Heart left ventricle (tissue), 16 donors: ENCODE results near the gene PCSK2. TPM values are rescaled to one million over a fixed set of nuclear protein-coding genes. Genes with fewer than 3 reads are reported as not detected.

Source experiments
- ATAC-seq, 4 donors: fragments of 200-7000 bp; cut with Tn5 transposase; one replicate each; pipeline ENCODE4 v1.9.1; 2020 to 2022; ENCODE audit warnings: moderate library complexity in 4 of 4, mild to moderate bottlenecking in 3 of 4, moderate number of reproducible peaks in 1 of 4
- DNase-seq, 5 donors: peaks; one replicate each; pipeline ENCODE4 v3.0.0-alpha.2; 2020
- H3K27ac ChIP-seq, 12 donors: fragments of 200-600 bp; sonication (generic) in 4 of 12; one replicate each; pipeline versions ENCODE4 v1.5.0 to v1.8.0; 2016 to 2022; ENCODE audit warnings: mild to moderate bottlenecking in 2 of 12
- H3K27me3 ChIP-seq, 9 donors: fragments of 200-600 bp; sonication (generic) in 2 of 9; one replicate each; pipeline versions ENCODE4 v1.5.1 to v1.8.0; 2016 to 2022; ENCODE audit warnings: mild to moderate bottlenecking in 3 of 9
- H3K36me3 ChIP-seq, 9 donors: fragments of 200-600 bp; sonication (generic) in 2 of 9; one replicate each; pipeline versions ENCODE4 v1.5.0 to v1.8.0; 2018 to 2022; ENCODE audit warnings: mild to moderate bottlenecking in 2 of 9
- H3K4me1 ChIP-seq, 12 donors: fragments of 200-600 bp; sonication (generic) in 4 of 12; one replicate each; pipeline versions ENCODE4 v1.5.0 to v1.8.0; 2016 to 2022; ENCODE audit warnings: mild to moderate bottlenecking in 3 of 12
- H3K4me3 ChIP-seq, 12 donors: fragments of 200-600 bp; sonication (generic) in 4 of 12; one replicate each; pipeline versions ENCODE4 v1.5.0 to v1.8.0; 2017 to 2022; ENCODE audit warnings: mild to moderate bottlenecking in 9 of 12, moderate library complexity in 4 of 12
- H3K9me3 ChIP-seq, 12 donors: fragments of 200-600 bp; sonication (generic) in 4 of 12; one replicate each; pipeline versions ENCODE4 v1.5.0 to v1.8.0; 2016 to 2022; ENCODE audit warnings: mild to moderate bottlenecking in 1 of 12
- CTCF ChIP-seq, 12 donors: fragments of 200-600 bp; sonication (generic) in 4 of 12; IDR thresholded peaks; one replicate each; pipeline versions ENCODE4 v1.5.0 to v1.8.0; 2018 to 2022; ENCODE audit warnings: antibody characterized with exemption in 12 of 12, mild to moderate bottlenecking in 5 of 12
- POLR2A ChIP-seq, 2 donors: fragments of 450-650 bp; IDR thresholded peaks; one replicate each; pipeline ENCODE4 v1.6.1; 2017; ENCODE audit warnings: antibody characterized with exemption in 2 of 2, mild to moderate bottlenecking in 2 of 2, moderate library complexity in 2 of 2
- WGBS, 4 donors: extraction: QIAGEN DNeasy Blood & Tissue Kit in 2 of 4; methylation state at CpG; one replicate each; pipeline versions ENCODE4 v1.1.5 to v1.1.7; 2013 to 2018; 5-methylcytosine and 5-hydroxymethylcytosine counted together
- intact Hi-C, 10 donors: fragments of 100-400 bp; cut with DNase I; formaldehyde crosslinking; loops; one replicate each; pipeline versions ENCODE4 v1.11.1 to v1.14.2; 2022
- polyA plus RNA-seq, 2 donors: library from polyadenylated mRNA; stranded (reverse); fragments of 200-250 nt; gene quantifications; one replicate each; pipeline ENCODE4 v1.2.3, GENCODE V29; 2013
- total RNA-seq, 9 donors: library from RNA; depleted of rRNA in 2 of 9; stranded (reverse); fragments of >200 nt in 2 of 9; fragmentation: NEBNext Ultra II Directional in 3 of 9; extraction: Animal tissue kit (Norgen Biotek cat#: 25700) in 3 of 9; gene quantifications; one replicate each; pipeline versions ENCODE4 v1.1.0 to v1.2.4, GENCODE V29; 2016 to 2023
- donor health status: ischemic (EF 13 %, LVEDD 7.1; RV severe dilation, severe dysfunction).
- donor health status: healthy with polysubstance abuse.
- donor health status: DM: no; HTN: yes; CAD: no.
- donor health status: DM: no; HTN: no; CAD: no.
- donor health status: ischemic (EF 25% LVEDD 6.9; RV normal size, moderate dysfunction).
- donor health status: ischemic (EF 25% LVEDD 5.7; RV mildly dilated, moderate dysfunction).
- donor health status: healthy.
- donor health status: DM: yes; HTN: yes; CAD: no.
- donor health status: ischemic (EF 35%, LVEDD 5.7; RV mildly dilated, moderate dysfunction).
- donor health status: nonischemic (EF 11% LVEDD 7.7; RV severe dilation, severe dysfunction).
- donor health status: DM: yes; HTN: yes; CAD: no.
- donor health status: PGD.
- donor health status: ischemic (EF 29% LVEDD 5.4; RV normal size, mild dysfunction).
- donor health status: nonischemic (EF 23%, LVEDD 6.1; RV moderate dilation, normal function).

The PCSK2 gene
- total and polyA plus RNA-seq, 11 donors, result 0.11 to 2.0 (median 0.55) TPM

DNA sequence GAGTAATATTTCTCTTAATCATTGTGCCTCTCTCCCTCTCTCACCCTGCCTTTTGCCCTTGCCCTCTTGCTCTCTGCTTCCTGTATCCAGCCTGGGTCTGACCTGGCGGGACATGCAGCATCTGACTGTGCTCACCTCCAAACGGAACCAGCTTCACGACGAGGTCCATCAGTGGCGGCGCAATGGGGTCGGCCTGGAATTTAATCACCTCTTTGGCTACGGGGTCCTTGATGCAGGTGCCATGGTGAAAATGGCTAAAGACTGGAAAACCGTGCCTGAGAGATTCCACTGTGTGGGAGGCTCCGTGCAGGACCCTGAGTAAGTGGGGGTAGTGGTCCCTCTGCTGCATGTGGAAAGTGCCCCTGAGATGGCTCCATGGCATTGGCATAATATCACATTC, 238.4 kb downstream of the PCSK2 start:
- 89 to 92% (median 90%) methylated on average over 10 of the region's 10 CpGs for WGBS, 4 donors
- H3K4me3 ChIP-seq, result no peak overlapping the region
- no peak for DNase-seq
- no peaks in the 10 kb centered on the region for H3K27me3 ChIP-seq
- no peaks in the 10 kb centered on the region for H3K4me1 ChIP-seq
- no peaks in the 10 kb centered on the region for H3K36me3 ChIP-seq
- no peak for ATAC-seq
- H3K27ac ChIP-seq, result no peak overlapping the region
- no peaks in the 10 kb centered on the region for H3K9me3 ChIP-seq
- intact Hi-C loops, result no loop called here
- TF ChIP-seq CTCF (IDR thresholded peaks at IDR 0.05), result no peak
- no peak for TF ChIP-seq POLR2A (IDR thresholded peaks at IDR 0.05)

GRCh38 chr20:17466641-17467040, 239.8 kb downstream of the PCSK2 start:
- TF ChIP-seq POLR2A (IDR thresholded peaks at IDR 0.05) (no peak), CTCF (IDR thresholded peaks at IDR 0.05) (no peak)
- DNase-seq (no peak), ATAC-seq (no peak)
- H3K27me3 ChIP-seq, result no peaks in the 10 kb centered on the region
- WGBS, 4 donors, result 78 to 86% (median 85%) methylated on average over 7 of the region's 7 CpGs
- no peak overlapping the region for H3K27ac ChIP-seq
- H3K4me3 ChIP-seq, result no peak overlapping the region
- intact Hi-C loops, result no loop called here
- H3K4me1 ChIP-seq, result no peaks in the 10 kb centered on the region
- no peaks in the 10 kb centered on the region for H3K9me3 ChIP-seq
- H3K36me3 ChIP-seq, result no peaks in the 10 kb centered on the region

DNA sequence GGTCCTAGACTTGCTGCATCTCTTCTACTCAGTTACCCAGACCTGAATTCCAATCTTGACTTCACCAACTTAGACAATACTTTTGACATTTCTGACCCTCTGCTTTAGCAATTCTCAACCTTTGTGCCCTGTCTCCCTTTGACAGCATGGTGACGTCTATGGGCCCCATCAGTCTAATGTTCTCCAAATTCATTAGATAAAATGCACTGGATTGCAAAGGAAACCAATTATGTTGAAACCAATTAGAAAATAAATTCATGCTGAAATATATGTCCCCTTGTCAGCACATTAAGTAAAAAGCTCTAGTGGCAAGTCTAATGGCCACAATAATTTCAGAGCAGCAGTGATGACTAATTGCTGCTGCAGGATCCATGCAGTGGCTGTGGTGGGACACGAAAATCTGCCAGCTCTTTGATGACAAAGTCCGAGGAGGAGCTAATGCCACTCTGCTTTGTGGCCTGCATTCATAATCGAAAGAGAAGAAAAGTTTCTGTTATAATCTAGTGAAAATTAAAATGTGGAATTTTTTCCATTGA, 240.3 kb downstream of the PCSK2 start:
- Histone ChIP-seq H3K4me1 (no peaks in the 10 kb centered on the region), H3K27me3 (no peaks in the 10 kb centered on the region), H3K36me3 (no peaks in the 10 kb centered on the region), H3K27ac (no peak overlapping the region), H3K9me3 (no peaks in the 10 kb centered on the region), H3K4me3 (no peak overlapping the region)
- TF ChIP-seq POLR2A (IDR thresholded peaks at IDR 0.05), result no peak
- no peak for TF ChIP-seq CTCF (IDR thresholded peaks at IDR 0.05)
- DNase-seq (no peak), ATAC-seq (no peak)
- WGBS, 4 donors, result 74 to 85% (median 81%) methylated on average over 4 of the region's 4 CpGs
- intact Hi-C loops, result no loop called here

- Histone ChIP-seq H3K4me1 (no peaks in the 10 kb centered on the region), H3K36me3 (no peaks in the 10 kb centered on the region), H3K4me3 (no peak overlapping the region), H3K27me3 (no peaks in the 10 kb centered on the region), H3K27ac (no peak overlapping the region), H3K9me3 (no peaks in the 10 kb centered on the region)
- no peak for DNase-seq
- no peak for ATAC-seq
- TF ChIP-seq CTCF (IDR thresholded peaks at IDR 0.05) (no peak), POLR2A (IDR thresholded peaks at IDR 0.05) (no peak)
- intact Hi-C loops, result no loop called here
- 68 to 82% (median 77%) methylated on average over 12 to 24 of the region's 24 CpGs for WGBS, 4 donors
These were observed 241.4 kb downstream of the PCSK2 start for GRCh38 chr20:17468073-17468840.
